ENCODE measurements around the gene TTC17.

The TTC17 gene

DNA sequence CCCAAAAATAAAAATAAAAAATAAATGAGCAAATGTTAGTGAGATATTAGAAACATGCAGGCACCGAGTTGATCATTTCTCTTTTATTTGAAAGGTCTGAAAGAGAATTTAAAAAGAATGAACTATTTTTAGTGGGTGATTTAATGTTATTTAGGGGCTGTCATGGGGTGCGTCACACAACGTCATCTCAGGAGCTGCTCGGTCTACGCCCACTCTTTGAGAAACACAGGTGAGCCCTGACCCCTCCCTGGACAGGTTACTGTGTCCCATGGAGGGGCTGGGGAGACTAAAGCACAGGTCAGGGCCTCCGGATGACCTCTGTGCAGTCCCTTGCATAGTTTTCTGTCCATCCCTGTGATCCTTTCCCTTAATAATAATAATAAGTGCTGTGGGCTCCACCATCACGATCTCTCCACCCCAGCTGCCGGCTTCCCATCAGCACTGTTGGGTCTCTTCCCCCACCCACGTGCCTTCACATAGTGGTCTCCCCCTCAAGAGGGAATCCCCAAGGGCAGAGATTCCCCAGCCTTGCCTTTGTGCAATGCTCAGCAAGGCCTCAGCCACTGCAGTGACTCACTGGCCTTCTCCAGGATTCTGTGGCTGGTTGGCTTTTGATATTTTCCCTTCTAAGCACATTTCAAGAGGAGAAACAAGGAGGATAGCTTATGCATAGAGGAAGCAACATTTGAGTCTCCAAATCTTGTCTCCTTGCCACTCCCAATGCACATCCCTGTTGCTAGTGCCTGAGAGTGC, 159.9 kb downstream of the TTC17 start:
- DNase-seq (ENCODE audit: extremely low spot score, insufficient read length, low read depth) = no peak

GRCh38 chr11:43521471-43521870, 162.8 kb downstream of the TTC17 start:
- no peak for DNase-seq (ENCODE audit: extremely low spot score, insufficient read length, low read depth)
- FAIRE-seq = no peak

More for the DNA sequence above, 159.9 kb downstream of the TTC17 start:
- no peak for FAIRE-seq

- DNase-seq (ENCODE audit: extremely low spot score, insufficient read length, low read depth) (no peak), FAIRE-seq (no peak)
Measured at GRCh38 chr11:43523632-43524031, 164.9 kb downstream of the TTC17 start.

DNA sequence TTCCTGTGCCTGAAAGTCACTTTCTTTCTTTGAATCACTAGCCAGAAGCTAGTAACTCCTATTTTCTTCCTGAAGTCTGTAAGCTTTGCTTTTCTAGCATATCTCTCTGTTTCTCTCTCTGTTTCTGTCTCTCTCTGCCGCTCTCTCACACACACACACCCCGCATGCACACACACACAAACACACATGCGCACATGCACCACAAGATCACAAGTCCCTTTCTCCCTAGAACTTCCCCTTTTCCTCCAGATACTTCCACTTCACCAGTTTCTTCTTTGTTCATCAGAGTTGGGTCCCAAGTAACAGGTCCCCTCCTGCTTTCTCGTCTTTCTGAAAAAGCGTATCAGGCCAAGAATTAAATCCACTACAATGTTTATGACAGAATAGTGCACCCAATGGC, 173.3 kb downstream of the TTC17 start:
- FAIRE-seq (no peak), DNase-seq (ENCODE audit: extremely low spot score, insufficient read length, low read depth) (no peak)

DNA sequence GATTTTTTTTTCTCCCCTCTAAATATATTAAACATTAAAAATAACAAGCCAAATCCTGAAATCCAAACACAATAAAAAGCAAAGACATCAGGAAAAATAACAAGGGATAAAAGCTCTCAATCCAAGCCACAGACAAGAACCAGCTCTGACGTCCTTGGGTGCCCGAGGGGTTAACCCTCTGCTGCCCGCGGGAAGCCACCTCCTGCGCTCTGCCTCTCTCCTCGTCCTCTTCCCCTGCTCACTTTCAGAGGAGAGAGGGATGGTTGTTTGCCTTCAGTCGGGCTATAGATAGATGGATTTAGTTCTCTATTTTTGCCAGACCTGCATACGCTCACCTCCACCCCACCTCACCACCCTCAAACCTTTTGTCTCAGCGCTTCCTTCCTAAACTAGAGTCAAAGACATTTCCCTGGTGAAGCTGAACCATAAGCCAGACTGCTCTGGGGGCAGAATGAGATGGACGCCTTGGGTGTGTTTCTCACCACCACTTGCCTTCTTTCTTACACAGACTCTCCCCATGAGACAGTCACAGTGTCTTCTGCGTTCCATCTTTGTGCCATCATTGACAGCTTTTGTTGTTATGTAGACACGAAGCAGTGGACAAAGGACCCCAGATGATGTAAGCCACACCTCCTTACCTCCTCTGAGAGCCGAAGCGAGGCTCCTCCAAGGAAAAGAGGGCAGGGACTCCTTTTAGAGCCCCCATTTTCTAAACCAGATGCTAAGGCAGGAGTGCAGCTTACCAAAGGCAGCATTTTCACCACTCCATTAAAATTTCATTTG, 179.3 kb downstream of the TTC17 start:
- DNase-seq (ENCODE audit: extremely low spot score, insufficient read length, low read depth) (no peak), FAIRE-seq (no peak)

DNA sequence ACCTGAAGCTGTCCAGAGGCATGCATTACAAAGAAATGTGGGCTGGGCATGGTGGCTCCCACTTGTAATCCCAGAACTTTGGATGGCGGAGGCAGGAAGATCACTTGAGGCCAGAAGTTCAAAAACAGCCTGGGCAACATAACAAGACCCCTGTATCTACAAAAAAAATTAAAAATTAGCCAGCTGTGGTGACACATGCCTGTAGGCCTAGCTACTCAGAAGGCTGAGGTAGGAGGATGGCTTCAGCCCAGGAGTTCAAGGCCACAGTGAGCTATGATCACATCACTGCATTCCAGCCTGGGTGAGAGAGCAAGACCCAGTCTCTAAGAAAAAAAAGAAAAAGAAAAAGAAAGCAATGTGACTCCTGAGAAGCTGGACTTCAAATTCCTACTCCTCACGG, 183.3 kb downstream of the TTC17 start:
- FAIRE-seq = no peak
- DNase-seq (ENCODE audit: extremely low spot score, insufficient read length, low read depth) = no peak

DNA sequence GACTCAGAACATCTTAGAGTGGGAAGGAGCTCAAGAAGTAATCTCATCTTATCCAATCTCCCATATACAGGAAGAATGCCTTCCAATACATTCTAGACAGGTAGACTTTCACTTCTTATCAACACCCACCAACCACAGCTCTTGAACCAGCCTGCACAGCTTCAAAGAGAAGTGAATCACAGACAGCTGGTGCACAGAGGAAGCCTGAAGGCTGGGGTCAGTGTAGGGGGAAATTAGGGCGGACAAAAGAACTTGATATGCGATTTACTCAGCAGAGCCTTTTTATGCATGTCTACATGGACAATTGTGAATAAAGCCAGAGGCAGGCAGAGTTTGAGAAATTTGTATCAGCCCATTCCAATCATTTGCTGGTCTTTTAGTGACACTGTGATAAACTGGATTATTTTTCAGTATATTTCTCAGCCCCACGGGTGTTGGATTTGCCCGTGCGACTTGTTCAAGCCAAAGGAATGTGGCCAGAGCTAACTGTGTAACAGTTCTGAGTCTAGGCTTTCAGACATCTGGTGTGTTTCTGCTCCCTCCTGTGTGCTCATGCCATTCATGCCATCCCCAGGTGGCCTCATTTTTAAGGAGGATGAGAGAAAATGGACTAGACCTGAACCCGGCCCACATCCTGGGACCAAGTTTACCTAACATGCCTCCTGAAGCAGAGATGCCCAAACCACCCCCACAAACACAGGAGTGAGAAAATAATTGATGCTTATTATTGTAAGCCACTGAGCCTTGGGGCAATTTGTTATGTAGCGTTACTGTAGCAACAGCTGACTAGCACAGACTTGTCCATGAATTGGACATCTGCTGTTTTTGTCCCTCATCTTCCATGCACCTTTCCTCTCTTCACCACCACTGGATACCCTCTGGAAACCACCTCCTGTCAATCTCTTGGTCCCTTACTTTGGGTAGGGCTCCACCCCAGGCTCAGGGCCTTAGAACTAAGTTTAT, 184.3 kb downstream of the TTC17 start:
- FAIRE-seq (no peak), DNase-seq (ENCODE audit: extremely low spot score, insufficient read length, low read depth) (no peak)
